HG03025 (cell line): ENCODE measurements around the gene MAGEA6.
"Not testable (repeated sequence)": the region's sequence is repeated elsewhere in the genome, so short reads cannot be mapped to it uniquely, and the experiment has no call there.

Experiments used
- ATAC-seq: cut with Tn5 transposase; IDR thresholded peaks from one replicate; pipeline ENCODE4 v1.9.1; 2021; ENCODE audit warnings: mild to moderate bottlenecking, moderate library complexity; ENCODE audit not compliant: unreplicated experiment, low FRiP score

Gene MAGEA6

GRCh38 chrX:152734143-152734858 is 35.2 kb downstream of the MAGEA6 start:
- ATAC-seq = not testable (repeated sequence)

GRCh38 chrX:152733261-152733975 is 36.1 kb downstream of the MAGEA6 start, which contains the start of the genes CSAG1 and MAGEA12:
CSAG1 (minus strand) TSS chrX:152733721; CDS start chrX:152732460, 1,261 bp downstream.
MAGEA12 (plus strand) TSS chrX:152733757; CDS start chrX:152736162, 2,405 bp downstream.
- ATAC-seq = no peak

GRCh38 chrX:152725409-152725808 is 44.1 kb downstream of the MAGEA6 start:
- no peak for ATAC-seq
